Measurements from ENCODE around the gene KIF5A. TPM values are rescaled to one million over a fixed set of nuclear protein-coding genes. Genes with fewer than 3 reads are reported as not detected.
A peak's percentile ranks its signal among the peaks of the same experiment; 100 is the strongest.
"Not testable (repeated sequence)": the region's sequence is repeated elsewhere in the genome, so short reads cannot be mapped to it uniquely, and the experiment has no call there.

Gene KIF5A
- total RNA-seq (under 1 TPM; 0.21 to 0.34 TPM), polyA plus RNA-seq (under 1 TPM; 0.05 to 0.06 TPM)
- long read RNA-seq, donor 1: 0 reads
- long read RNA-seq, donor 2: 0 reads
- long read RNA-seq, donor 3: 0 reads
- long read RNA-seq, donor 4: 0 reads
- long read RNA-seq, donor 5: 0 reads

DNA sequence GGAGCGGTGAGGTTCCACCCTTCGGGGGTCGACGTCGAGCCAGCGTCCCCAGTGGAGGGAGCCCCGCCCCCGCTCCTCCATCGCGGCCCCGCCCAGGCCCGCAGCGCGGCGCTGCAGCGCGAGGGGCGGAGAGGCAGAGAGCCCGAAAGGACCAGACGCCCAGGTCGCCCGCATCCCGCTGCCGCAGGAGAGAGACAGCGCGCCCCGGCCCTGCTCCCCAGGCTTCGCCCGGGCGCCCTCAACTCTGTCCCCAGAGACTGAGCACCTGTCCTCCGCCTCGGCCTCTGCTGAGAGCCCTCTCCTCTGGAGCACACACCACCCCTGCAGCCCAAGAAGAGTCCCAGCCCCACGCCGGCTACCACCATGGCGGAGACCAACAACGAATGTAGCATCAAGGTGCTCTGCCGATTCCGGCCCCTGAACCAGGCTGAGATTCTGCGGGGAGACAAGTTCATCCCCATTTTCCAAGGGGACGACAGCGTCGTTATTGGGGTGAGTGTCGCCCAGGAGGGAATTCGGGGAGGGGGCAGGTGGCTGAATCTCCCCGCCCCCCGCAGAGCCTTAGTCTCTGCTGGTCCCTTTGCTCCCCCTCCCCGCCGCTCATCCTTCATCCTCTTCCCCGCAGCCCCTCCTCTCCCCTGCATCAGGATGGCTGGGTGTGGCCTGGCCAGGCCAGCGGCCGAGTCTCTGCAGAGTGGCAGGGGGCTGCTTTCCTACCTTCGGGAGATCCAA, at the start of gene KIF5A:
KIF5A (plus strand) TSS at position 136 of the 732 bp plus-strand sequence; CDS start at position 364, 228 bp downstream.
- no peak within 1 kb of the TSS for H3K27ac ChIP-seq (ENCODE audit: low read depth in 1 of 2, low read length in 1 of 2)
- peak in 1 of 3 donors; percentile 37 for DNase-seq
- ATAC-seq (ENCODE audit: insufficient read depth, low FRiP score): no peak
- TF ChIP-seq, protein P1, sequence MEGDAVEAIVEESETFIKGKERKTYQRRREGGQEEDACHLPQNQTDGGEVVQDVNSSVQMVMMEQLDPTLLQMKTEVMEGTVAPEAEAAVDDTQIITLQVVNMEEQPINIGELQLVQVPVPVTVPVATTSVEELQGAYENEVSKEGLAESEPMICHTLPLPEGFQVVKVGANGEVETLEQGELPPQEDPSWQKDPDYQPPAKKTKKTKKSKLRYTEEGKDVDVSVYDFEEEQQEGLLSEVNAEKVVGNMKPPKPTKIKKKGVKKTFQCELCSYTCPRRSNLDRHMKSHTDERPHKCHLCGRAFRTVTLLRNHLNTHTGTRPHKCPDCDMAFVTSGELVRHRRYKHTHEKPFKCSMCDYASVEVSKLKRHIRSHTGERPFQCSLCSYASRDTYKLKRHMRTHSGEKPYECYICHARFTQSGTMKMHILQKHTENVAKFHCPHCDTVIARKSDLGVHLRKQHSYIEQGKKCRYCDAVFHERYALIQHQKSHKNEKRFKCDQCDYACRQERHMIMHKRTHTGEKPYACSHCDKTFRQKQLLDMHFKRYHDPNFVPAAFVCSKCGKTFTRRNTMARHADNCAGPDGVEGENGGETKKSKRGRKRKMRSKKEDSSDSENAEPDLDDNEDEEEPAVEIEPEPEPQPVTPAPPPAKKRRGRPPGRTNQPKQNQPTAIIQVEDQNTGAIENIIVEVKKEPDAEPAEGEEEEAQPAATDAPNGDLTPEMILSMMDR (IDR thresholded peaks at IDR 0.05; ENCODE audit: control extremely low read depth, extremely low read depth): no peak
- H3K9ac ChIP-seq (ENCODE audit: insufficient read depth in 1 of 2, low read length in 2 of 2): no peak within 1 kb of the TSS
- no peaks in the 10 kb centered on the region for H3K36me3 ChIP-seq (ENCODE audit: control insufficient read depth in 4 of 4, insufficient read depth in 4 of 4, low read length in 4 of 4)
- H3K27me3 ChIP-seq (ENCODE audit: control insufficient read depth in 3 of 3, insufficient read depth in 3 of 3, low read length in 2 of 3): peaks cover 0 to 46% (median 25%) of the 10 kb centered on the region in 3 donors
- H3K4me3 ChIP-seq: peak within 1 kb of the TSS; percentile 17
- H3K4me1 ChIP-seq (ENCODE audit: control insufficient read depth in 5 of 5, insufficient read depth in 5 of 5, low read length in 5 of 5): peaks cover 5 to 14% (median 8%) of the 10 kb centered on the region in 5 donors
- no peaks in the 10 kb centered on the region for H3K9me3 ChIP-seq (ENCODE audit: control insufficient read depth in 4 of 4, insufficient read depth in 3 of 4, low read length in 3 of 4)
- 6% methylated on average over 41 to 52 of the region's 52 CpGs for WGBS, 2 donors

DNA sequence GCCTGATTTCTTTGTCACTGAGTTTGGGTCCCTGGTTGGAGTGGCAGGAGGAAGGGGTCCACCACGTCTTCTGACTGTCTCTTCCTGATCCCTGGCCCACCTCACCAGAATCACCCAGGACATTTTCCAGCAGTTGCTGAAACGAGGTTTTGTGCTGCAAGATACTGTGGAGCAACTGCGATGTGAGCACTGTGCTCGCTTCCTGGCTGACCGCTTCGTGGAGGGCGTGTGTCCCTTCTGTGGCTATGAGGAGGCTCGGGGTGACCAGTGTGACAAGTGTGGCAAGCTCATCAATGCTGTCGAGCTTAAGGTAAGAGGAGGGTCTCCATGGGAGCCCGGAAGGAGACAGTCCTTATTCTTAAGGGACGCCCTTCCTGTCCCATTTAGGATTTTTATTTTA, 49.6 kb upstream of the KIF5A start:
- ATAC-seq (ENCODE audit: insufficient read depth, low FRiP score): no peak
- 66 to 90% methylated on average over 11 of the region's 11 CpGs for WGBS, 2 donors
- TF ChIP-seq, protein P1 (IDR thresholded peaks at IDR 0.05; ENCODE audit: control extremely low read depth, extremely low read depth): no peak
- Histone ChIP-seq H3K4me3 (no peak overlapping the region), H3K4me1 (ENCODE audit: control insufficient read depth in 5 of 5, insufficient read depth in 5 of 5, low read length in 5 of 5) (no peaks in the 10 kb centered on the region), H3K27me3 (ENCODE audit: control insufficient read depth in 3 of 3, insufficient read depth in 3 of 3, low read length in 2 of 3) (no peaks in the 10 kb centered on the region), H3K9me3 (ENCODE audit: control insufficient read depth in 4 of 4, insufficient read depth in 3 of 4, low read length in 3 of 4) (peaks cover 0 to 2% (median 0%) of the 10 kb centered on the region in 4 donors), H3K27ac (ENCODE audit: low read depth in 1 of 2, low read length in 1 of 2) (no peak overlapping the region), H3K9ac (ENCODE audit: insufficient read depth in 1 of 2, low read length in 2 of 2) (no peak overlapping the region), H3K36me3 (ENCODE audit: control insufficient read depth in 4 of 4, insufficient read depth in 4 of 4, low read length in 4 of 4) (peaks cover 23 to 51% (median 37%) of the 10 kb centered on the region in 4 donors)
- DNase-seq: no peak

DNA sequence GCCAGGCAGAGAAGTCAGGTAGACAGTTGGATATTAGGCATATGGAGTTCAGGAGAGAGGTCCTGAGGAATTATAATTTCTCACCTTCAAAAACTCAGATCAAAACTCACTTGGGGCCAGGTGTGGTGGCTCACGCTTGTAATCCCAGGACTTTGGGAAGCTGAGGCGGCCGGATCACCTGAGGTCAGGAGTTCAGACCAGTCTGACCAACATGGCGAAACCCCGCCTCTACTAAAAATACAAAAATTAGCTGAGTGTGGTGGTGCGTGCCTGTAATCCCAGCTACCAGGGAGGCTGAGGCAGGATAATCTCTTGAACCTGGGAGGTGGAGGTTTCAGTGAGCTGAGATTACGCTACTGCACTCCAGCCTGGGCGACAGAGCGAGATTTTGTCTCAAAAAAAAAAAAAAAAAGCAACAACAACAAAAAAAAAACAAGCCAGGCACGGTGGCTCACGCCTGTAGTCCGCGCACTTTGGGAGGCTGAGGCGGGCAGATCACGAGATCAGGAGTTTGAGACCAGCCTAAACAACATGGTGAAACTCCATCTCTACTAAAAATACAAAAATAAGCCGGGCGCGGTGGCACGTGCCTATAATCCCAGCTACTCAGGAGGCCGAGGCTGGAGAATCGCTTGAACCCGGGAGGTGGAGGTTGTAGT, 47.4 kb upstream of the KIF5A start:
- not testable (repeated sequence) for H3K4me3 ChIP-seq; H3K27me3 ChIP-seq (ENCODE audit: control insufficient read depth in 3 of 3, insufficient read depth in 3 of 3, low read length in 2 of 3); H3K27ac ChIP-seq (ENCODE audit: low read depth in 1 of 2, low read length in 1 of 2); H3K4me1 ChIP-seq (ENCODE audit: control insufficient read depth in 5 of 5, insufficient read depth in 5 of 5, low read length in 5 of 5); ATAC-seq (ENCODE audit: insufficient read depth, low FRiP score); H3K9ac ChIP-seq (ENCODE audit: insufficient read depth in 1 of 2, low read length in 2 of 2); DNase-seq; H3K9me3 ChIP-seq (ENCODE audit: control insufficient read depth in 4 of 4, insufficient read depth in 3 of 4, low read length in 3 of 4)
- H3K36me3 ChIP-seq (ENCODE audit: control insufficient read depth in 4 of 4, insufficient read depth in 4 of 4, low read length in 4 of 4): peaks cover 31 to 52% (median 40%) of the 10 kb centered on the region in 4 donors
- 98% methylated on average over 17 to 22 of the region's 22 CpGs for WGBS, 2 donors

DNA sequence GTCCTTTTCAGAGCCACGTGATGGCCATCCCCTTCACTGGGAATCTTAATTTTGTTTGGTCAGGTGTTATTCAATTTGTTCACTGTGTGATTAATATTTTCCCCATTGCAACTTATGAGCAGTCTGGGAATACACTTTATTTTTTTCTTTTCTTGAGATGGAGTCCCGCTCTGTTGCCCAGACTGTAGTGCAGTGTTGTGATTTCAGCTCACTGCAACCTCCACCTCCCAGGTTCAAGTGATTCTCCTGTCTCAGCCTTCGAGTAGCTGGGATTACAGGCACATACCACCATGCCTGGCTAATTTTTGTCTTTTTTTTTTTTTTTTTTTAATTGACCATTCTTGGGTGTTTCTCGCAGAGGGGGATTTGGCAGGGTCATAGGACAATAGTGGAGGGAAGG, 43.3 kb upstream of the KIF5A start:
- not testable (repeated sequence) for DNase-seq; H3K9me3 ChIP-seq (ENCODE audit: control insufficient read depth in 4 of 4, insufficient read depth in 3 of 4, low read length in 3 of 4); H3K4me3 ChIP-seq; H3K9ac ChIP-seq (ENCODE audit: insufficient read depth in 1 of 2, low read length in 2 of 2); ATAC-seq (ENCODE audit: insufficient read depth, low FRiP score); H3K27me3 ChIP-seq (ENCODE audit: control insufficient read depth in 3 of 3, insufficient read depth in 3 of 3, low read length in 2 of 3); H3K4me1 ChIP-seq (ENCODE audit: control insufficient read depth in 5 of 5, insufficient read depth in 5 of 5, low read length in 5 of 5); H3K27ac ChIP-seq (ENCODE audit: low read depth in 1 of 2, low read length in 1 of 2)
- 89 to 92% methylated on average over 3 to 4 of the region's 4 CpGs for WGBS, 2 donors
- peaks cover 8 to 32% (median 25%) of the 10 kb centered on the region in 4 donors for H3K36me3 ChIP-seq (ENCODE audit: control insufficient read depth in 4 of 4, insufficient read depth in 4 of 4, low read length in 4 of 4)

DNA sequence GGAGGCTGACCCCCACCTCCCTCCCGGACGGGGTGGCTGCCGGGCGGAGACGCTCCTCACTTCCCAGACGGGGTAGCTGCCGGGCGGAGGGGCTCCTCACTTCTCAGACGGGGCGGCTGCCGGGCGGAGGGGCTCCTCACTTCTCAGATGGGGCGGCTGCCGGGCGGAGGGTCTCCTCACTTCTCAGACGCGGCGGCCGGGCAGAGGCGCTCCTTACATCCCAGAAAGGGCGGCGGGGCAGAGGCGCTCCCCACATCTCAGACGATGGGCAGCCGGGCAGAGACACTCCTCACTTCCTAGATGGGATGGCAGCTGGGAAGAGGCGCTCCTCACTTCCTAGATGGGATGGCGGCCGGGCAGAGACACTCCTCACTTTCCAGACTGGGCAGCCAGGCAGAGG, 42.0 kb upstream of the KIF5A start:
- not testable (repeated sequence) for ATAC-seq (ENCODE audit: insufficient read depth, low FRiP score); H3K27me3 ChIP-seq (ENCODE audit: control insufficient read depth in 3 of 3, insufficient read depth in 3 of 3, low read length in 2 of 3); H3K9me3 ChIP-seq (ENCODE audit: control insufficient read depth in 4 of 4, insufficient read depth in 3 of 4, low read length in 3 of 4); H3K9ac ChIP-seq (ENCODE audit: insufficient read depth in 1 of 2, low read length in 2 of 2); H3K4me1 ChIP-seq (ENCODE audit: control insufficient read depth in 5 of 5, insufficient read depth in 5 of 5, low read length in 5 of 5); H3K27ac ChIP-seq (ENCODE audit: low read depth in 1 of 2, low read length in 1 of 2); DNase-seq; H3K4me3 ChIP-seq
- WGBS, 2 donors: 96 to 98% methylated on average over 13 to 25 of the region's 28 CpGs
- H3K36me3 ChIP-seq (ENCODE audit: control insufficient read depth in 4 of 4, insufficient read depth in 4 of 4, low read length in 4 of 4): peaks cover 8 to 34% (median 24%) of the 10 kb centered on the region in 4 donors

Data from lung (tissue), 16 donors.